ENCODE measurements around the gene DHRS1. TPM values are rescaled to one million over a fixed set of nuclear protein-coding genes. Genes with fewer than 3 reads are reported as not detected.

The DHRS1 gene
- total RNA-seq, 1 donor from 2014 or later, result 8.2 TPM

DNA sequence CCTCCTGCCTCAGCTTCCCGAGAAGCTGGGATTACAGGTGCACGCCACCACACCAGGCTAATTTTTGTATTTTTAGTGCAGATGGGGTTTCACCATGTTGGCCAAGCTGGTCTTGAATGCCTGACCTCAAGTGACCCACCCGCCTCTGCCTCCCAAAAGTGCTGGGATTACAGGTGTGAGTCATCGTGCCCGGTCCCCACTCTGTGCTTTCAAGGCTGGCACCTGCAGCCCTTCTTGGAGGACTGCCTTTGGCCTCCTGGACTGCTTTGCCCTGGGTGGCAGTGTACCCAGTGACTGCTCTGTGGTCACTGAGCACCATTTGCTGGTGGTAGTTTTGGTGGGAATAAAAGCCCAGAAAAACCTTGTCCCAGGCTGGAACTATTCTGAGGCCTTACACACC is 12.6 kb downstream of the DHRS1 start:
- FAIRE-seq, result no peak
- DNase-seq (ENCODE audit: low spot score in 2 of 2), result no peak

DNA sequence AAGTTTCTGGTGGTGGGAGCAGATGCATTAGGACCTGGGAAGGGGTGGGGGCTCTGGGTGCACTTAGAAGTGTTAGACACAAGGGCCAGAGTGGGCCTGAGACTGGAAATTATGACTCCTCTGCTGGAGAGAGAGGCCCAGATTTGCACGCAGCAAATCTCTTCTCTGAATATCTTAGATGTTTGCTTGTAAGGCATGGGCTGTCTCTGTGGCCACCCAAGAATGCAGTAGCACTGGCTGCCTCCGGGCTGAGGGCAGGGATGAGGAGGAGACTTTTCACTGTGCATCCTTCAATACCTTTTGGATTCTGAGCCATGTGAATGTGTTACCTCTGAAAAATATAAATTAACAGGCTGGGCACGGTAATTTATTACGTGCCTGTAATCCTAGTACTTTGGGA is 14.2 kb downstream of the DHRS1 start:
- no peak for FAIRE-seq
- no peak for DNase-seq (ENCODE audit: low spot score in 2 of 2)

DNA sequence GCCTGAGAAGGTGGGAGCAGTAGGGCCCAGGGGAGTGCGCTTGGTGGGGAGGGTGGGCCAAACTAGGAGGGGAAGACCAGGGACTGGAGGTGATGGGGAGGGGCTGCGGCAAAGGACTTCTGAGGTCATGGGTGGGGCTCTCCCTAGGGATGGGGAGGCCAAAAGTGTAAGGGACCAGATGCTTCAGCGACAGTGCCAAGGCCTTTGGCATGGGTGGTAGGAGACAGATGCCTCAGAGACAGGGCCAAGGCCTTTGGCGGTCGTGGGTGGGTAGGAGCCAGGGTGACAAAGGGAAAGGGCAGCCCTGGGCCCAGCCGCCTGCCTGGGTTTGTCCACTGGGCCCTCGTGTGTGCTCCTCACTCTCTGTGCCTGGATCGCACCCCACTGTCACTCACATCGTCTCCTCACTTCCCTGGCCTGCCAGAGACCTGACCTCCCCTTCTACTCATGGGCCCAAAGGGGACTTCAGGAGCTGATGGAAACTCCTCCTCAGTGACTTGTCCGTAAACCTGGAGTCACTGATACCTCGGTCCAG is 15.0 kb downstream of the DHRS1 start:
- FAIRE-seq, result no peak
- no peak for DNase-seq (ENCODE audit: low spot score in 2 of 2)

DNA sequence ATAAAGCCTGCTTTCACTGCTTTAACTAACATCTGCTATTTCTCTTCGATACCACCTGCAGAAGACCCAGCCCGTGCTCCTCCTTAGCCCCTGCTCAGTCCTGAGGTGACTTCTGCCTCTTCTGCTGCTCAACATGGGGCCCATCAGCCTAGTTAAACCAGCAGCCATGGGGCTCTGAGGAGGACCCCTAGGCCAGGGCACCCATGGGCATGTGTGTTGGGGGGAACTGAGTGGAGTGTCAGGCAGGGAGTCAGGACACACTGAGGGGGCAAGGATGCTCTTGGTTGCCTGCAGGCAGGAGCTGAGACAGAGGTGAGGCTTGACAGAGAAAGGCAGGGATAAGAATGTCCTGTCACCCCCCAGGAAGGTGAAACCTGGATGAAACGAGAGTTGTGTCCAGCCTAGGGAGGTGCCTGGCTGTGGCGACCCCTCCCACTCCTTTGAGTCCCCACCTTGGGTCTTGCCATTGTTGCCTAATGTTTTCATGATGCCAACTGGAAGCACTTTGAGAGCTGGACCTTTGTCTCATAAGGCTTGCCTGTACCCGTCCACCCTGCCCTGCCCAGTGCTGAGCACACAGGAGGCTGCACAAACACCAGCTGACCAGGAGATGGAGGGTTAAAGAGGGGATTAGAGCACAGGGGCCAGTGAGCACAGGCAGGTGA is 15.7 kb downstream of the DHRS1 start:
- FAIRE-seq, result no peak
- DNase-seq (ENCODE audit: low spot score in 2 of 2), result no peak

DNA sequence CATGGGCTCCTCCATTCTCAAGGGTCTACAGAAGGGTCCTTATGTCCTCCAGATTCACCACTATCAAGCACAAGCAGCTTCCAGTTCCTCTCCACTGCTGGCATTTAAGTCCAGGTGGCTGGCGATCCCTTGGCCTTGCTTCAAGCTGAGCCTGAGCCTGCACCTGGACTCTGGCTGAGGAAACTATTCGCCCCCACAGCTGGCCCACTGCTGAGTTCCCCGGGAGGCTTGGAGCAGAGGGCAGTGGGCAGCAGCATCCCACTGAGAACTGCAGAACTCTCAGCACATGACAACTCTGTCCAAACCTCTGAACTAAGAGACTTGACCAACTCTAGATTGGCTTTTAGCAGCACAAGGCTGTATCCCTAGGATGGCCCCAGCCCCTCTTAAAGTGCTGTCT is 16.8 kb downstream of the DHRS1 start:
- DNase-seq (ENCODE audit: low spot score in 2 of 2) (no peak), FAIRE-seq (no peak)

DNA sequence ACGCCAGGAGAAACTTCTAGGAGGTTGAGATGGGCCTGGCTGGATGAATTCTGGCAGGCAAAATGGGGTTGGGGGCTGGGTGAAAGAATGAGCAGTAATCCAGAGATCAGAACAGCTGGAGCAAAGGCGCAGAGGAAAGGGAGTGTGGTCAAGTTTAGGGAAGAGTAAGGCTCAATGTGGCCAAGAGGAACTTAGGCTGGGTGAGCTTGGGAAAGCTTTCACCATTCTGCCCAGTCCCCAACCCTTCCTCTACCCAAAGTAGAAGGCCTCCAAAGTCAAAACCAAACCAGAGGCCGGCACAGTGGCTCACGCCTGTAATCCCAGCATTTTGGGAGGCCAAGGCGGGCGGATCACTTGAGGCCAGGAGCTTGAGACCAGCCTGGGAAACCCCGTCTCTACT is 17.9 kb downstream of the DHRS1 start:
- FAIRE-seq, result no peak

DNA sequence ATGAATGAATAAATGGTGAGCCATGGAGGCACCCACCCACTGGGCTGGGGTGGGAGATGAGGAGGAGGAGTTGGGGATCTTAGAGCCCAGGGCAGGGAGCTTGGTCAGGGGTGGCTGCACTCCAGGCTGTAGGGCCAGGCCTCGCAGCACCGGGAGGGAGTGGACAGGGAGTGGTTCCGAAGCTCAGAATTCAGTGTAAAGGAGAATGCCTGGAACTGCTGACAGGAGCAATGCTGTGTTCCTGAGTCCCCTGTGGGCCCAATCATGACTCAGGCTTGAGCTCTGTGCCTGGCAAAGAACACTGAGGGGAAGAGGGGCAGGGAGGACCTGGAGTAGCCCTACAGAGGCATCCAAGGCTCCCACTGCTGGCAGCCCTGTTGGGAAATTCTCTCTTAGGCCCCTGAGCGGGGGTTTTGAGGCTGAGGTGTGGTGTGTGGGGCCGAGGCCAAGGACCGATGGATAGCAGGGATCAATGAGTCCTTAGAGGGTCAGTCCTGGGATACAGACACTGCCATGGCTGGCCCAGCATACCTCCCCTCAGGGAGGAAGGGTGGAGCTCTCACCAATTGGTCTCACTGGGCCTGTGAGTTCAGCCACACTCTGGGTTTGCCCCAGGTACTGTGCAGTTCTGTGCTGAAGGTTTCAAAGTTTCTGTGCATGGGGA is 18.7 kb downstream of the DHRS1 start:
- FAIRE-seq (no peak), DNase-seq (ENCODE audit: low spot score in 2 of 2) (no peak)

More for the DNA sequence above, 17.9 kb downstream of the DHRS1 start:
- no peak for DNase-seq (ENCODE audit: low spot score in 2 of 2)

DNA sequence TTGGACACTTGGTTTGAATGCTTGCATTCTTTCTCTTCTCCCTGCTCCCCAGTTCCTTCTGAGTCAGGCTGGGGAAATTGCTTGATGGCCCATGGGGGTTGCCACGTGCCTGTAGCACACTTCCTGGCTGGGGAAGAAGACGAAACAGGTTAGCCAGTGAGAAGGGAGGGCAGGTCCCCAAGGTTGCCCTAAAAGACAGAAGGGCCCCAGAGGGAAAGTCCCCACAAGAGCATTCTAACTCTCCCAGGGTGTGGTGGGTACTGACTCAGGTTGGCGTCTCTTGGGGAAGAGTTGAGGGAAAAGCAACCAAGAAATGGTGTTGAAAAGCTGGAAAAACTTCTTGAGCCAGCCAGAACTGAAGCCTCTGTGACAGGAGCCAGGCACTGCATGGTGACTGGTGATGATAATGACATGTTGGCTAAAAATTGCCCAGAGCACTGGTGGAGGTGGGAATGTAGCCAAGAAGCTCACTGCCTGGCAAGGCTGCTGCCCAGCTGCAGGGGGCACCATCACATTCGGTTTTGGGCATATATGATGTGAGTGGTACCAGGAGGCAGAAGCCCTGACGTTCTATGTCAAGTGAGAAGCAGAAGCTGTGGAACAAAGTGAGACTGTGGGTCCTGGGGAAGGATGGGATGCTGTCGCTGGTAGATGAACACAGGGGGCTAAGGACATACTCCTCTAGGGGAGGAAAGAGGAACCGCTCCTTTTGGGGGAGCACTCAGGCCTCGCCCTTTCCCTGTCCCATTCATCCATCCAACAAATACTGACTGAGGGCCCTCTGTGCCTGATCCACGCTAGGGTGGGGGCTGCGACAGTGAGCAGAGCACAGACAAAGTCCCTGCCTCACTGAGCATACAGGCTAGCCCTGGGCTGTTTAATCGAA is 20.0 kb downstream of the DHRS1 start:
- DNase-seq (ENCODE audit: low spot score in 2 of 2) (no peak), FAIRE-seq (no peak)

DNA sequence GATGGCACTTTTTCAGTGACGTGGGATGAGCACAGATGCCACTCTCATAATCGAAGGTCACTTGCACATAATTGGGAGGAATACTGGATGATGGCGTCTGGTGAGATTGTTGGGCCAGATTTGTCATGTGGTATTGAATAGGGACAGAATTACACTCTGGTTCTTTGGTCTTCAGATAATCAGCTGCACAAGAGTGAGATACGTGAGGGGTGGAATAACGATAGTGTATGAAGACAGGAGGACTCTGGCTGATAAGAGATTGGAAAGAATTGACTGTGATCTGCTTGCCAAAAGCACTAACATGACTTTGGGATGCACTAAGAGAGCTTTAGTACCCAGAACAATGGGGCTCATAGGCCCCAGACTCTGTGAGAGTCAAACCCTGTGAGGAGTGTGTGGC is 21.2 kb downstream of the DHRS1 start:
- FAIRE-seq (no peak), DNase-seq (ENCODE audit: low spot score in 2 of 2) (no peak)

DNA sequence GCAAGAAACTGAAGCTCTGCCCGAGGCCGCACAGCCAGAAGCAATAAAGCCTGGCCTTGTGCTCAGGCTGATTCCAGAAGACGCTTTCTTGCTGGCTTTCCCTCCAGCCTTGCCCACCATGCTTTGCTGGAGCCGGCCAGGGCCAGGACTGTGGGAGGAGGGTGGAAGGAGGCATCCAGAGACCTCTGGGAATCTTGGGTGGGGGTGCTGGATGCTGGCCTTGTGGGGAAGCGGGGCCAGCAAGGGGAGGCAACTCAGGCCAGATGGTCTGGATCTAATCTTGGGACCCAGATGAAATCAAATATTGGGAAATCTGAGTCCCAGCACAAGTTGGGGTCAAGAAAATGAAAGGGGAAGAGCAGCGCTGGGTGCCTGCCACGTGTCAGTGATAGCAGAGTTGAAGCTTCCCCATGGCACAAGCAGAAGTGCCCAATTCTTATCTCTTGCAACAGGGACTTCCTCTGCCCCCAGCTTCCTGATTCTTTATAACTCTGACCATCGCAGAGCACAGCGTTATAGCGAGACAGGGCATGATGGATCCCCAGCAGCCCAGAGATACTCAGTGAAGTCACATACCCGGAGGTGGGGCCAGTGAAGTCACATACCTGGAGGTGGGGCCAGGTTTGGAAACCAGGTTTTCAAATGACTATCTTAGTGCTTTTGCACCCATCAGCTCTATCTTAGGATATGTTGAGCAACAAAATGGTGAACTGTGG is 21.8 kb downstream of the DHRS1 start:
- DNase-seq (ENCODE audit: low spot score in 2 of 2) (no peak), FAIRE-seq (no peak)

DNA sequence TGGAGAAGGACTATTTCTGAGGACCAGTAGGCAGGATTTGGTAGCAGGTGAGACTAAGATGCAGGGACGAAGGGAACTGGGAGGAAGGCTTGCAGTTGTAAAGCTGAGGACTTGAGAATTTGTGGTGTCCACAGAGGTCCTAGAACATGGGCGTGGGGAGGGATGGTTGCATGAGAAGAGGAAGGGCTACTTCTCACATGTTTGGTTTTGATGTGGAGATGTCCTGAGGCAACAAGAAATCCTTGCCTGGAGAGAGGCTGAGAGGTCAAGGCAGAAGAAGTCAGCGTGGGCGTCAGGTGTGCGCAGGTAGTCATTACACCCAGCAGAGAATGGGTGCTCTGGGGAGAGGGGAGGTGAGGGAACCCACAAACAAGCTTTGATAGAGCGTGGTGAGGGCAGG is 22.5 kb downstream of the DHRS1 start:
- FAIRE-seq, result no peak
- no peak for DNase-seq (ENCODE audit: low spot score in 2 of 2)

DNA sequence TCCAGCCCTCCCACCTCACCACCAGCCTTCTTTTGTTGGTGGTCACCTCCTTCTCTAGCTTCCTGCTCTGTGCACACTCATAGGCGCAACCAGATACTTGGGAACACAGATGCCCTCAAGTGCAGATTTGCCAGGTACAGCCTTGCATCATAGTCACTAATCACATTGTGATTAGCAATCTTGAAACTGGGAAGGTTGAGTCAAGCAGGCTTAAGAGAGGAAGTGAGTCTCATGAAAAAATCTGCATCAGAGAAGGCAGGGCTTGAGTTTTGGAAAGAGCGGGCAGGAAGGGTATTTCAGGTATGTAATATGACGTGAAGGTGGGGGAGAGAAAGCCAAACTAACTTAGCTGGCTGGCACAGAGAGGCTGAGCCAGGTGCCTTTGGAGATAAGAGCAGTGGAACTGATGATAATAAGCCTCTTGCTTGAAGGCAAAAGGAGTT is 25.5 kb downstream of the DHRS1 start:
- DNase-seq (ENCODE audit: low spot score in 2 of 2) (no peak), FAIRE-seq (no peak)

DNA sequence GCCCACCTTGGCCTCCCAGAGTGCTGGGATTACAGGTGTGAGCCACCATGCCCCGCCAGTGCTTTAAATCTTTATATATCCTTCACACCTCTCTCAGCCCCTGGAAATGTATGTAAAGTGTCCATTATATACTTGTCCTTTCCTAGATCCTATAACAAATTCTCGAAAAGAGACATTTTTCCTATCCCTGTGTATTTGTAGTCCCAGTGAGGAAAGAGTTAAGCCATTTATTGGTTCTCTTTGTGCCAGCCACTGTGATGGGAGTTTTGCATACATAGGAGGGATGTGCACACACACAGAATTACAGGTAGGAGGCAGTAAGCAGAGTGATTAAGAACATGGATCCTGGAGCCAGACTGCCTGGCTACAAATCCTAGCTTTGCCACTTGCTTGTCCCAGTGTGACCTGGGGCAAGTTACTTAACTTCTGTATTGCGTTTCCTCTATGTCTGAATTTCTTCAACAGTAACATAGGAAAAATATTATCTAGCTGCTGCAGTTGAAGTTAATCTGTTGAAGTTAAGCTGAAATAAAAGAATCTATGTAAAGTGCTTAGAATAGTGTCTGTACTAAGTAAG is 26.1 kb downstream of the DHRS1 start:
- FAIRE-seq, result no peak

DNA sequence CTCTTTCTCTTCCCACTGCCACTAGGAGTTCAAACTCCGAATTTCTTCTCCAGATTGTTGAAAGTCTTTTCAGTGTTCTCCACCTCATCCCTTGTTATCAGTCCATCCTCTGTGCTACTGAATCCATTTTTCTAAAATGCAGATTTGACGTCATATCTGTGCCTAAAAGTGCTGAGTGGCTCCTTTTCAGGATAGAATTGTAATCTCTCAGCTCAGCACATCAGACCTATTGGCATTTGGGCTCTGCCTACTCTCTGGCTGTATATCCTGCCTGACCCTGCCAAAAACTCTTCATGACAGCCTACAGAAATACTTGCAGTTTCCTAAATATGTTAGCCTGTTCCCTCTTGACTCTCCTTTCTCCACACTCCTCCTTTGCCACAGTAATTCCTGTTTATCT is 27.1 kb downstream of the DHRS1 start:
- FAIRE-seq, result no peak
- no peak for DNase-seq (ENCODE audit: low spot score in 2 of 2)

More for the DNA sequence above, 26.1 kb downstream of the DHRS1 start:
- DNase-seq (ENCODE audit: low spot score in 2 of 2), result no peak

DNA sequence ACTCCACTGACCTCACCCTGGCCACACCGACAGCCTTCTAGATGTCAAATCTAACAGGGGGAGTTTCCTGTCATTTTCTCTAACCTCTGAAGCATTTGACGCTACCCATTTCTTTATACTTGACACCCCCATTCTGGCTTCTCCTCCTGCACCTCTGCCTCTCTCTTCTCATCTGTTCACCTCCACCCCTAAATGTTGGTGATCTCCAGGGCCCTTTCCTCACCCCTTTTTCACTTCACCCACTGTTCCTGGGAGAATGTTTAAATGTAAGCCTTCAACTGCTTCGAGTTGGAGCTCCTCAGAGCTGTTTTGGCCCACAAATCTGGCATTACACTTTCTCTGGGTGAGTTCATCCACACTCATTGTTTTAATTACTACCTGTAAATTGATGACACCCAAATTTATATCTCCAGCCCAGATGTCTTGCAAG is 27.7 kb downstream of the DHRS1 start:
- DNase-seq (ENCODE audit: low spot score in 2 of 2) (no peak), FAIRE-seq (no peak)

DNA sequence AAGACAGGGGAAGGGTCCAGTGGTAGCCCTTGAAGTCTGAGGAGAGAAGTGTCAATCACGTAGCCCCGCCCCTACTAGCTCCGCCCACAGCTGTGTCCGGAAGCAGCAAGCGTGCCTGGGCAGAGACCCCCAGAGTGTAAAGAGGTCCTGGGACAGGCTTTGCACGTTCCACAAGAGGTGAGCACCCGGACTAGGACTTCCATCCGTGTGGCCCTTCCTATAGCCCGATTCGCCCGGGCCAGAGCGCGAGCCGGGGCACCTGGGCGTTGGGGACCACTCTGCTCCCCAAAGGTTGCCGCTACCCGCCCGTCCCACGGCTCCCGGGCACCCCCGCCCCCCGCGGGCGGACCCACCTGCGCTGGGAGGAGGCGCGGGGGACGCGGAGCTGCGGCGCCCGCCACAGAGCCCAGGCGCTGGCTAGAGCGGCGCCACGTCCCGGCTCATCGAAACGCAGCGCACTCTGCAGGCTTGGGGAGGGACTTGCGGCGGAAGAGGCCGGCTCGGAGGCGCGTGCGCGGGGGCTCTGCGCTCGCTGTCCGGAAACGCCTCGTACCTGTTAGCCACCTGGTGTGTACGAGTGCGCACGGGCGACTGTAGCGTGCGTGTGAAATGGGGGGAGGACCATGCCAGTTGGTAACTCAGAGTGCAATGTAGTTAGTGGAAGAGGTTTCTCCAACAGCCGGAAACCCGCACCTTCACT is 28.3 kb downstream of the DHRS1 start, which contains the start of gene RABGGTA:
RABGGTA (minus strand) TSS at position 464 of the 700 bp plus-strand sequence. CDS start 482 bp downstream, outside the sequence.
- peak; percentile 94 to 97 for DNase-seq (ENCODE audit: low spot score in 2 of 2)
- no peak for FAIRE-seq

DNA sequence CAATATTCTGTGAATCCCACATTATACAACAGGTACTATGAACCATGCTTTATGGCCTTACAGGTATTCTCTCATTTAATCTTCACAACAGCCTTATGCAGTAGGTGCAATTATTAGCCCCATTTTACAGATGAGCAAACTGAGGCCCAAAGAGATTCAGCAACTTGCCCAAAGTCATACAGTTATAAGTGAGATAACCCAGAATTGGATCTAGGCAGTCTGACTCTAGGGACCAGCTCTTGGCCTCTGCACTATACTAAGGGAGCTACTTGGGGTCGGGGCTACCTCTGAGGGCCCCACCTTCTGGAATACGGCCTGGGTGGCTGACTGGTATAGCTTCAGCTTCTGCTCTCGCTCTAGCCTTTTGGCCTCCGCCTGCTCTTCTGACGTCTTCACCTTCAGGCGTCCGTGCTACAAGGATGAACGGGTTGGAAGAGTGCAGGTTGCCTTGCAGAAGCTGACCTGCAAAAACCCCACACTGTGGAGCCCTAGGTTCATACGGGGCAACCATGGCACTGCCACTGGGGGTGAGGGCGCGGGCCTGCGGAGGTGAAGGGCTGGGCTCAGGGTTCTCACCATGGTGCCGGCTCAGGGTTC is 28.9 kb downstream of the DHRS1 start:
- FAIRE-seq, result no peak
- no peak for DNase-seq (ENCODE audit: low spot score in 2 of 2)

DNA sequence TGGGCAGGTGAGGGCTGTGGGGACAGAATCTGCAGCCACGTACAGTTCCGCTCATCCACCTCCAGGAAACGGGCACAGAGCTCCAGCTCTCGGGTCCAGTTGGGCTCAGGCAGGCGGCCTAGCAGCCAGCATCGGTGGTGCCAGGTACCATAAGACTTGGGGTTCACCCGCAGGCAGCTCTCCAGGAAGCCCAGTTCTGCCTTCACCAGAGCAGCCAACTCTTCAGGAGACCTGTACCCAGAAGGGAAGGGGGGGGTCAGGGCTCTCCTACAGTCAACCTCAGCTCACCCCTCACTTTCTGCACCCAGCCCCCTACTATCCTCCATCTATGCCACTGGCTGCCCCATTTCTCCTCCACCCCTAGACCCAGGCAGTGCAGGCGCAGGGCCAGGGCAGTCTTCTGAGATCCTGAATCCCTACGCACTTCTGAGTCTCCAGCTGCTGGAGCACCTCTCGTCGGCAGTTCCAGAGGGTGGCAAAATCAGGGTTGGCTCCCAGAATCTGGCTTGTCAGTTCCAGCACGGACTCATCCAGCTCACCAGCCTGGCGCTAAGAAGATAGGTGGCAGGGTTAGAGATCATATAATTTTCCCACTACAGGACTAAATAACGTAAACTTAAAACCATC is 29.6 kb downstream of the DHRS1 start:
- DNase-seq (ENCODE audit: low spot score in 2 of 2) (no peak), FAIRE-seq (no peak)
